Inferior parietal cortex (tissue), 1 donor: ENCODE data around the gene LYSMD4.

Experiments
- DNase-seq: peaks from one replicate; pipeline ENCODE4 v3.0.0-alpha.2; 2016; ENCODE audit errors: extremely low spot score

The LYSMD4 gene

DNA sequence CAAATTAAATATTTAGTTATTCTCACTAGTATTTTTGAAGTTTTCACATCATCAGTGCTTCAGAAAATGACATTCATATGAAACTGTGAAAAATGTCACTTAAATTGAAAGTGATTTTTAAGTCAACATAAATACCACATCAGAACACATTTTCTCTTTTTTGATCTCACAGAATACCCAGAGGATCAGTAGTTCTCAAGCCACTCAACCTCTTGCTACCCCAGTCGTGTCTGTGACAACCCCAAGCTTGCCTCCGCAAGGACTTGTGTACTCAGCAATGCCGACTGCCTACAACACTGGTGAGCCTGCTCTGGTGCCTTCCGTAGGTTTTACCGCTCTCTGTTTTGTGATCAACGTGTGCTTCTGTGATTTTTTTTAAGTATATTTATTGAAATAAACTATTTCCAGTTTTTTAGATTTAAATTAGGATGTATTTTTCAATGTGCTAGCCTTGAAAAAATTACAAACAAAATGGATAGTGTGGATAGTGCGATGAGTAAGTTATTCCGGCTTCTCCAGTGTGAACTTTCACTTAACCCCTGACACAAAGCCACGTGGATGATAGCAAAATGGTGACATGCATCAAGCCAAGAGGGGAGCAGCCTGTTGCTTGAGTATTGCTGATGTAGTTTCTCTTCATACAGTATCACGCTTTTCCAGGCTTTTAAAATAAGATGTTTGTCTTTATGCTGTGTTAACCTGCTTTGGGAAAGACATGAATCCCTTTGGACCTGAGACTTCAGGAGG lies 26.5 kb downstream of the LYSMD4 start:
- DNase-seq, result no peak

DNA sequence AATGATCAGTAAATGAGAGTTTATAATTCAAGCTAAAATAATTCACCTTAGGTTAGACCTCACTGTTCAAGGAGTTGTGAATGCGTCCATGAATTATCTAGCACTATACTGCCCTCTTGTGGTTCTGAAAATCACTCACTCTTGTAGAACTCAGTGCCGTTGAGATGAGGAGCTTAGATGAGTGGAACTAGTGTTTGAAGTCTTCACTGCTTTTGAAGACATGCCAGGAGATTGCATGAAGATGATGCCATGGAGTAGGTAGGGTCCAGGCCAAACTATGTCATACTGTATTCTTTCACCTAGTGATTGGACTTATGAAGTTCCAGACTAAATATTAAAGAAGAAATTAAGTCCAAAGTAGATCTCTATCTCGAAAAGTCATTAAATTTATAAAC lies 28.8 kb downstream of the LYSMD4 start:
- DNase-seq, result peak; percentile 97

DNA sequence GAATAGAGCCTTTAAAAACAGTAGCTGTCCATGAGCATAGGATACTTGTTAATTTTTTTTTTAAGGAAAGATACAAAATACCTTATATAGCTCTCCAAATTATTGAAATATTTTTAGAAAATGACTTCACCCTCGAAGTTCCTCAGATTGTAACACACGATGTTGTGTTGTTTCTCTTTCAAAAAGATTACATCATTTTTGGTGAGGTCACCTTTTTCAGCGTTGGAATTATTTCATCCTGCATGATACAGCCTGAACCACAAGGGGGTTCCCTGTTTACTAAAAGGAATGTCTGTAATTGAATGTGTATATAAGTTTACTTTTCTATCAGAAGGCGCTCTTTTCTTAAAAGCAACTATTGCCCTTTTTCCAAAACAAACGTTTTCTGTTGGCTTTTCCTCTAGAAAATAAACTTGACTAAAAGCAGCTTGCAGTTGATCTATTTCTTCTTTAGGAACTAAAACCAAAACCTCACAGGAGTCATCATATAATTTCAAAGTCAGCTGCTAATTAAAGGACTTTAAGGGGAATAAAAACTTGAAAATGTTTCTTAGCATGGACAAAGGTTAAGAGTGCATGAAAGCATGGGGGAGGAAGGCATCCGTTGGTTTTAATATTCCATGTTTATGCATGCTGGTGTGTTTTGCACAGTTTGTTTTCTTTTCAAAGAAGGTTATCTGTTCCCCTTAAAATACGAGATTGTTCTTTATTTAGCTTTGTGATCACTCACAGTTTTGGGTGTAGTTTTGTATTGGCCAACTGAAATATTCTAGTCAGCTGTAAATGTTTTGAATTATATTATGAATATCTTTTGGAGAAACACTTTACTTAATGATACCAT lies 29.4 kb downstream of the LYSMD4 start:
- peak; percentile 66 for DNase-seq

DNA sequence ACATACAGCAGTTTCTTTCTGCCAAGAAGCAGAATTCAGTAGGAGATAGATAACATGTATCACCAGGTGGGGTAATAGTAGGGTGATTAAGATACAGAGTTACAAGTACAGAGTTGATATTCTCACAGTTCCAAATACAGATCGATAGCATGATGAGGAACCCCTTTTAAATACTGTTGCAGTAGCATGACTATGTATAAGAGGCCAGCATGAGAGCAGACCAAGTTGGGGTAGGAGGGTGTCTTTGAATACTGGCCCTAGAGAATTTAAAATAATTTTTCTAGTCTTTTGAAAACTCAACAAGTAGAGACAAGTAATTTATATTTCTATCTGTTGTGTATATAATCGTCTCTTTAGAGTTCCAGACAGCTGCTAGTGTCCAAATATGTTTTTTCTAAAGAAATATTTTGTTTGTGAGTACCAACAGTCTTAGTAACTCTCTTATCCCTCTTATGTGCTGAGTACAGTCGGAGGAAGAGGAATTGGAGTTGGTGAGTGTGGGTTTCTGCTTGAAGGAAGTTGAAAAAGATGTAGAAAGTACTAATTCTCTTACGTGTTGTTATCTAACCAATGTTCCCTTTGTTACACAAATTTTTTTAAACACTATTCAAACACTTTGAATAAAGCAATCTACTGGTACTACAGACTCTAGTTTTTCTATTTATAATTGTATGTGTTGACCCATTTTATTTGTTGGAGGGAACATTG lies 30.2 kb downstream of the LYSMD4 start:
- peak; percentile 17 for DNase-seq

DNA sequence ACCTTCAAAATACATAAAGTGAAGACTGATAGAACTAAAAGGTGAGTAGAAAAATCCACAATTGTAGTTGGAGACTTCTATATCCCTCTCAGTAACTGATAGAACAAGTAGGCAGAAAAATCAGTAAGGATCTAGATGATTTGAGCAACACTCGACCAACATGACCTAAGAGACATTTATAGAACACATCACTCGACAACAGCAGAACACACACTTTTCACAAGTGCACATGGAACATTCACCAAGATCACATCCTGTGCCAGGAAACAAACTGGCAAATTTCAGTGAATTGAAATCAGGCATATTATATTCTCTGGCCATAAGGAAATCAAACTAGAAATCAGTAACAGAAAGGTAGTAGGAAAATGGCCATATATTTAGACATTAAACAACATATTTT lies 37.1 kb downstream of the LYSMD4 start:
- DNase-seq, result no peak

DNA sequence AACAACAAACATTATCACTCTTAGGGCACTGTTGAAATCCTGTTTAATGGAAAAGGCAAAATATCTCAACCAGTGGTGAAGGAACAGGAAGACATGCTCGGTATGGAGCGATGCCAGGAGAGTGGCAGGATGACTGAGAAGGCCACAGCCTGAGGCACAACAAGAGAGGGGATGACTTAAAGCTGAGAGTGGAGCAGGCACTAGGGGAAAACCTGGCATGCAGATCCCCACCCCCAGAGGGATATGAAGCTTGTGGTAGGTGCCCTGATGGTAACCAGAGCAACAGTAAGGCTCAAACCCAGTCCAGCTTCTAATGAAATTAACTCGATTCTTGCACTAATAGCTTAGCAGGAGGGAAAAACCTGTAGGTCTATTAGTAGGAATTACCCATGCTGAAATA lies 40.4 kb downstream of the LYSMD4 start:
- no peak for DNase-seq

DNA sequence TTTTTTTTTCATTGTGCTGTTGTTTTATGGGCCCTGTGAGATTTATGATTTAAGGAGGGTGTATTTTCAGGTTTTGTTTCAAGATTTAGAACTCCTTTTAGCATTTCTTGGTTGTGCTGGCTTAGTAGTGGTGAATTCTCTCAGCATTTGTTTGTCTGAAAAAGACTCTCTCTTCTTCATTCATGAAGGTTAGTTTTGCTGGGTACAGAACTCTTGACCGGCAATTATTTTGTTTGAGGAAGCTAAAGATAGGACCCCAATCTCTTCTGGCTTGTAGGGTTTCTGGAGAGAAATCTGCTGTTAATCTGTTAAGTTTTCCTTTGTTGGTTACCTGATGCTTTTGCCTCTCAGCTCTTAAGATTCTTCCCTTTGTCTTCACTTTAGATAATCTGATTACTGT lies 46.9 kb downstream of the LYSMD4 start:
- no peak for DNase-seq

DNA sequence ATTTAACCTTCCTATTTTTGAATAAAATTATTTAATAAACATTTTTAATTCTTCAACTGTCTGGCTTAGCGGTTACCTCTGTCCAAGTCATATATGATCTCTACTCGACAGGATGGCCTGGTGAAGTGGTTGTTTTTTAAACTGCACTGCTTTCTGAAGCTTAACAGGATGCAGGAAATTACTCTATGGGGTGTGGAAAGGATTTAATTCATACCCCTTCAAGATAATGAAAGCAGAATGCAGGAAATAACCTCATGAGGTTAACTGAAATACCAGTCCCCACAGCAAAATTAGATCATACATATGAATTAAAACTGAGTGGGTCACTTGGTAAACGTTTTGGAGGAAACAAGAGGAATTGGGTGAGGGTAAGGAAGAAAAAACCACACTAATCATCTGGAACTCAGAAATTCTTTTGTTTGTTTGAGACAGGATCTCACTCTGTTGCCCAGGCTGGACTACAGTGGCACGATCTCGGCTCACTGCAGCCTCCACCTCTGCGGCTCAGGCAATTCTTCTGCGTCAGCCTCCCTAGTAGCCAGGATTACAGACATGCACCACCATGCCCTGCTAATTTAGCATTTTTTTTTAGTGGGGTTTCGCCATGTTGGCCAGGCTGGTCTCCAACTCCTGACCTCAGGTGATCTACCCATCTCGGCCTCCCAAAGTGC lies 50.1 kb downstream of the LYSMD4 start:
- DNase-seq, result no peak

DNA sequence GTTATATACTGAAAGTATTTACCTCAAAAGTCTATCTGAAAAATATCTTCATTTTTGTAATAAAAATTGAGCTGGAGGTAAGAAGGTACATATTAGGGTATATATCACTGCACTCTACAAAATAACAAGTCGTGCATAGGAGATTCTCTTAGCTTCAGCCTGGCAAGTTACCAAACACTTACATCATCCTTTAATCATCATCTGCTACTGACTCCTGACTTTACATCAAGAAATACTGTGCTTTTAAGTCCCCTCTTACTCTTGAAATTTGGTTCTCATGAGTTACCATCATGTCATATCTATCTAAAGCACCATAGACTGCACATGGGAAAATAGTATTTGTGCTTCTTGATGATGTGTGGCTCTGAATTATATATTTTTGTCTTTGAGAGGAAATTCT lies 50.8 kb downstream of the LYSMD4 start:
- no peak for DNase-seq

DNA sequence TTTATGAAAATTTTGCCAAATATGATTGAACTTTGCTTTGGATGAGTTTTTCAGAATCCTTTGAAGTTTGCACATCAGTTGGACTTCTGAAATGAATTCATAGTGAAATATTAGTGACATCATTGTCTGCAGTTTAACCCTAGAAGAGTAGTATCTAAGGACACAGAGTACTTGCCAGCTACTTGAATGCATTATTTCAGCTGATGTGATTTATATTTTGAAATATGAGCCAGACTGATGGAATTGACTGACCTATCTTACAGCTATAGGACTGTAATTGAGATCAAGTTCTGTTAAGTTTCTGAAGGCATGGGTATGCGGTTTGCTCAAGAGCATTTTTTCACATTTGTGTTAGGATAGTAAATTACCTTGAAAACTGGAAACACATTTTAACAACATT lies 51.2 kb downstream of the LYSMD4 start:
- no peak for DNase-seq

DNA sequence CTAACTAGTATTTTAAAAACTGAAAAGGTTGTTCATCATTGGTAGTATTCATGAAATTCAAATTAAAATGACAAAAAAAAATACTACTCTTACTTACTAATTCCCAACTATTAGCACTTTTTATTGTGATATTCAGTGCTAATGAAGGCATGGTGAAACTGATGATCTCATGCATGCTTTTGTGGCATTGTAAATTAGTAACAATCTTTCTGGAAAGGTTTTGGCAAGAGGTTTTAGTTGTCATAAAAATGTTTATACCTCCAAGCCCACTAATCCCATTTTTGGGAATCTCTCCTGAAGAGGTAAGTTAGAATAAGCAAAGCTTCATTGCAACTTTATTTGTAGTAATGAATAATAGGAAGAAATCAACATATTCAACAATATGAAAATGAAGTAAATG lies 53.0 kb downstream of the LYSMD4 start:
- no peak for DNase-seq

DNA sequence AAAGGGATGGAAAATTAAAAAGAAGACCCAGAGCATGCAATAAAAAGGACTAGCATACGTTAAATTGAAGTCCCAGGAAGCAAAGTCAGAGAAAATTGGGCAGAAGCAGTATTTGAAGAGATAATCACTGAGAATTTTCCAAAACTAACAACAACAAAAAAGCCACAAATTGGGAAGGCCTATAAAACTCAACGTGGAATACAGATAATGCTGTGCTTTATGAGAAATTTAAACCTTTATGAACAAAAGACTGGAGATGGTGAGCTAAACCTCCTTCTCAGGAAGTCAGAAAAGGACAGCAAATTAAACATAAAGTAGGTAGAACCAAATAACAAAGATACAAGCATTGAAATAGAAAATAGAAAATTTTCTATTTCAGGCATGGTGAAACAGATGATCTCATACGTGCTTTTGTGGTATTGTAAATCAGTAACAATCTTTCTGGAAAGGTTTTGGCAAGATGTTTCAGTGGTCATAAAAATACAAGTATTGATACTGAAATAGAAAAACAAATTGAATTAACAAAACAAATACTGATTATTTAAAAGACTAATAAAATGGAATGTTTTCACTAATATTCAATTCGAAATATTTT lies 55.6 kb downstream of the LYSMD4 start:
- no peak for DNase-seq
